SK-N-MC (cell line): ENCODE data around the gene CC2D2B.

Source experiments
- DNase-seq: peaks from one replicate; pipeline ENCODE4 v3.0.0-alpha.2; 2011; ENCODE audit warnings: low read depth, low spot score
- H3K27ac ChIP-seq: fragments of 200-600 bp; sonication (generic); 2 replicates; pipeline ENCODE4 v1.5.1; 2016; ENCODE audit warnings: mixed run types
- H3K36me3 ChIP-seq: fragments of 200-600 bp; sonication (generic); 2 replicates; pipeline ENCODE4 v1.6.1; 2017; ENCODE audit warnings: antibody characterized with exemption, low read length, mixed read lengths; ENCODE audit not compliant: insufficient read depth
- H3K4me3 ChIP-seq: fragments of 200-600 bp; sonication (generic); 2 replicates; pipeline ENCODE4 v1.5.1; 2016
- H3K9ac ChIP-seq: fragments of 200-600 bp; sonication (generic); 2 replicates; pipeline ENCODE4 v1.8.0; 2017; ENCODE audit warnings: mixed run types, mixed read lengths; ENCODE audit not compliant: insufficient read length
- H3K9me3 ChIP-seq: fragments of 200-600 bp; sonication (generic); 2 replicates; pipeline ENCODE4 v1.6.1; 2017; ENCODE audit warnings: low read depth, mild to moderate bottlenecking, antibody characterized with exemption, low read length, moderate library complexity, mixed read lengths
- EZH2 ChIP-seq: fragments of 200-600 bp; sonication (generic); IDR thresholded peaks from one replicate; pipeline ENCODE4 v1.6.1; 2017; ENCODE audit warnings: antibody characterized with exemption
- FOXP2 ChIP-seq: optimal IDR thresholded peaks from 2 replicates; pipeline ENCODE3; 2011; ENCODE audit warnings: mild to moderate bottlenecking, moderate library complexity; ENCODE audit not compliant: insufficient read depth; ENCODE audit errors: extremely low read length, control extremely low read depth
- POLR2AphosphoS5 ChIP-seq: IDR thresholded peaks from 2 replicates; pipeline ENCODE4 v1.6.1; 2012; ENCODE audit warnings: mild to moderate bottlenecking, low read depth, low read length, borderline replicate concordance

The CC2D2B gene

GRCh38 chr10:96013956-96014355 lies 106.2 kb downstream of the CC2D2B start:
- Histone ChIP-seq H3K9ac (no peak overlapping the region), H3K9me3 (no peaks in the 10 kb centered on the region), H3K36me3 (no peaks in the 10 kb centered on the region), H3K27ac (no peak overlapping the region), H3K4me3 (no peak overlapping the region)
- TF ChIP-seq EZH2 (no peak), POLR2AphosphoS5 (no peak), FOXP2 (no peak)
- no peak for DNase-seq

GRCh38 chr10:96014473-96015102 lies 106.8 kb downstream of the CC2D2B start:
- no peak overlapping the region for H3K27ac ChIP-seq

GRCh38 chr10:96017191-96017687 lies 109.5 kb downstream of the CC2D2B start:
- peak; percentile 3 for DNase-seq
- Histone ChIP-seq H3K4me3 (no peak overlapping the region), H3K9ac (no peak overlapping the region), H3K9me3 (no peaks in the 10 kb centered on the region), H3K36me3 (no peaks in the 10 kb centered on the region), H3K27ac (no peak overlapping the region)
- TF ChIP-seq EZH2: no peak
- no peak for TF ChIP-seq POLR2AphosphoS5
- no peak for TF ChIP-seq FOXP2

More at GRCh38 chr10:96014473-96015102, 106.8 kb downstream of the CC2D2B start:
- no peaks in the 10 kb centered on the region for H3K36me3 ChIP-seq
- no peak for TF ChIP-seq EZH2
- no peaks in the 10 kb centered on the region for H3K9me3 ChIP-seq
- no peak overlapping the region for H3K9ac ChIP-seq
- no peak overlapping the region for H3K4me3 ChIP-seq
- DNase-seq: no peak

GRCh38 chr10:96021332-96021731 lies 113.6 kb downstream of the CC2D2B start:
- no peak overlapping the region for H3K27ac ChIP-seq
- H3K4me3 ChIP-seq: no peak overlapping the region
- no peaks in the 10 kb centered on the region for H3K36me3 ChIP-seq
- TF ChIP-seq POLR2AphosphoS5 (no peak), FOXP2 (no peak), EZH2 (no peak)
- no peak for DNase-seq
- no peak overlapping the region for H3K9ac ChIP-seq
- no peaks in the 10 kb centered on the region for H3K9me3 ChIP-seq

- TF ChIP-seq POLR2AphosphoS5 (no peak), EZH2 (no peak), FOXP2 (no peak)
- no peak overlapping the region for H3K9ac ChIP-seq
- H3K9me3 ChIP-seq: no peaks in the 10 kb centered on the region
These were observed 115.0 kb downstream of the CC2D2B start for GRCh38 chr10:96022739-96023138.

GRCh38 chr10:96023168-96023567 lies 115.4 kb downstream of the CC2D2B start:
- H3K4me3 ChIP-seq: no peak overlapping the region

More at GRCh38 chr10:96022739-96023138, 115.0 kb downstream of the CC2D2B start:
- Histone ChIP-seq H3K27ac (no peak overlapping the region), H3K36me3 (no peaks in the 10 kb centered on the region), H3K4me3 (no peak overlapping the region)
- DNase-seq: no peak

GRCh38 chr10:96025566-96025965 lies 117.8 kb downstream of the CC2D2B start:
- Histone ChIP-seq H3K36me3 (no peaks in the 10 kb centered on the region), H3K9ac (no peak overlapping the region), H3K4me3 (no peak overlapping the region), H3K27ac (no peak overlapping the region), H3K9me3 (no peaks in the 10 kb centered on the region)
- no peak for TF ChIP-seq EZH2
- no peak for TF ChIP-seq POLR2AphosphoS5
- no peak for TF ChIP-seq FOXP2
- DNase-seq: no peak

More at GRCh38 chr10:96023168-96023567, 115.4 kb downstream of the CC2D2B start:
- Histone ChIP-seq H3K9me3 (no peaks in the 10 kb centered on the region), H3K36me3 (no peaks in the 10 kb centered on the region), H3K27ac (no peak overlapping the region), H3K9ac (no peak overlapping the region)
- no peak for TF ChIP-seq FOXP2
- DNase-seq: no peak

GRCh38 chr10:96034625-96035024 lies 126.8 kb downstream of the CC2D2B start:
- H3K9me3 ChIP-seq: no peaks in the 10 kb centered on the region
- TF ChIP-seq EZH2: no peak
- no peak for TF ChIP-seq POLR2AphosphoS5
- no peak for TF ChIP-seq FOXP2
- no peak overlapping the region for H3K4me3 ChIP-seq
- no peaks in the 10 kb centered on the region for H3K36me3 ChIP-seq
- no peak for DNase-seq
- no peak overlapping the region for H3K27ac ChIP-seq
- H3K9ac ChIP-seq: no peak overlapping the region

- no peak for DNase-seq
- Histone ChIP-seq H3K4me3 (no peak overlapping the region), H3K27ac (no peak overlapping the region), H3K9ac (no peak overlapping the region), H3K36me3 (no peaks in the 10 kb centered on the region), H3K9me3 (no peaks in the 10 kb centered on the region)
- TF ChIP-seq POLR2AphosphoS5 (no peak), FOXP2 (no peak), EZH2 (no peak)
These were observed 131.0 kb downstream of the CC2D2B start for GRCh38 chr10:96038476-96039387.
